ENCODE data around the gene THSD7A.
"Not testable (repeated sequence)": the region's sequence is repeated elsewhere in the genome, so short reads cannot be mapped to it uniquely, and the experiment has no call there.

Gene THSD7A

DNA sequence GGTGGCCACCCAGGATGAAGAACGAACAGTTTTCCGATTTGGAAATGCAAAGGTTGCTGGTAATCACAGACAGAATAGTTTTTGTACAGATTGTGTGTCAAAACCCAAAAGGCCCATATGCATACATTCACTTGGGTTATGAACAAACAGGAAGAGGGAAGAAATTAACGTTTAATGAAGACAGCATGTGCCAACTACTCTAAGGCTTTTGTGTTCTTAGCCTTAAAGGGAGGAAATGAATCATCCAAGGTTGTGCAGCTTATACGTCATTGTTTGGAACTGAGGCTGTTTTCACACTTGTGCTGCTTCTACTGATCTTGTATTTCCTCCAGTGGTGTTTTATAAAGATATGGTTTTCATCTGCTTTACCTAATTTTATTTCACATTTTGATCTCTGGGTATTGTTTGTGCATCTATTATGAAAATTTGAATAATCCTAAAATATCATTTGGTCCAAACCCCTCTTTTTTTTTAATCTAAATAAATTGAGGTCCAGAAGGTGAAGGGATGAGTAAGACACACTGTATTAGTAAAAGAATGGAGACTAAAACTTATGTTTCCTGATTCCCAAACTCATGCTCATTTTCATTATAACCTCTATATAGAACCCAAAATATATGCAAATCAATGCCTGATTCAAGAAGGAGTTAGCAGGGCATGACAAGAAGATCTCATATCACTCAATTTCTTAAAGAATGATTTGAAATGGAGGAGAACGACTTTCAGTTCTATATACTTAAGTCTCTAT is 373.1 kb downstream of the THSD7A start:
- no peak for DNase-seq (ENCODE audit: low read depth in 3 of 3)

DNA sequence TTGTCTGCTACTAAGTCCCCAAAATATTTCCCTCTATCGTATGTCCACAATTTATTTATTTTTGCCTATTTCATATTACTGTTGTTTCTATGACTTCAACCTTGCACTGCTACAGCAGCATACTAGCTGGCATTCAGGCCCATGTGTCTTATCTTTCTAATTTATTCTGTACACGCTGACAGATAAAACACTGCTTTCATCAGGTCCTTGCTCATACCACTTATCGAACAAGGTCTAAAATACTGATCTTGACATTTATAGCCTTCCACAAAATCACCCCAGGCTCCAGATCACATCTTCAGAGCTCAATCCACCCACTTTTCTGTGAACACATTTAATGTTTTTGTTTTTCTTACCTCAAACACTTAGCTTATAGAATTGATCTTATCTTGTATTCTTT is 374.6 kb downstream of the THSD7A start:
- DNase-seq (ENCODE audit: low read depth in 3 of 3), result no peak

DNA sequence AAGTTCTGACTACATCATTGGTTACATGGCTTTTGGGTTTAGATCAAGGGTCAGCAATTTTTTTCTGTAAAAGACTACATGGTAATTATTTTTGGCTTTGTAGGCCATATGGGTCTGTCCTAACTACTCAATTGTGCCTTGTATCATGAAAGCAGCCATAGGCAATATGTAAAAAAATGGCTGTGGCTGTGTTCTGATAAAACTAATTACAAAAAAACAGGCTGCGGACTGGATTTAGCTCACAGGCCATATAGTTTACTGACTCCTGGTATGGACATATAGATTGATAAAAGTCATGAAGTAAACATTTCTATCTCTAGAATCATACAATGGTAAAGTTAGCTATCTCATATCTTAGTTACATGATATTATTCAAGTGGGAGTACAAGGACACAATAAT is 375.4 kb downstream of the THSD7A start:
- DNase-seq (ENCODE audit: low read depth in 3 of 3), result no peak

DNA sequence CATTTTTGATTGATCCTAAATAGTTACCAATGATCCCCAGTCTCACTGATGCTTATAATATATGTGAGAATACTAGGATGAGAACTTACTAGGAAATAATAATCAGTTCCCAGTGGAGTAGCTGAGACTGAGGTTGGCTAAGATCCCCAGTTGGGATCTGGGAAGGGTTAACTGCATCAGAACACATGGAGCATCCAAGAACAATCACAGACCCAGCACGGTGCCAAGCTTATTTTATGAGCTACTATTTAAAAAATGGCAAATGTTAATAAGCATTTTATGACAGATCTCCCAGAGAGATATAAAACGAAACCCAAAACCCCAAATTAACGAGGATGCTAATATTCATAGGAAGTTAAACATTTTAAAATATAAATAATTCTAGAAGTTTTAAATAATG is 379.5 kb downstream of the THSD7A start:
- DNase-seq (ENCODE audit: low read depth in 3 of 3), result no peak

DNA sequence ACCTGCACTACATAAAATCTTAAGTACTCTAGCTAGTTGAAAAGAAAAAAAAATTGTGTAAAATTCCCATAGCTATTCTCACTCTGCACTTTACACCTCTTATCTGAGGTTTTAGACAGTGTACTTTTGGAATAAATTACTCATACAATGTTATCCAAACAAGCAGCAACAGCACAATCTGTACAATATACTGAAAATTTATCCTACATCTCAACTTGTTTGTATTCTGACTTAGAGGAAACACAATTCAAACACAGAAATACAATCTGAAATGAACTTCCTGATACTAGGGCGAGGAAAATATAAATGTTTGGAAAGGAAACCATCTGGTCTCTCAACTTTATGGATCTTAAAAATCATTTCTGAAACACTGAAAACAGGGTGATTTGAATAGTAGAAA is 381.7 kb downstream of the THSD7A start:
- no peak for DNase-seq (ENCODE audit: low read depth in 3 of 3)

DNA sequence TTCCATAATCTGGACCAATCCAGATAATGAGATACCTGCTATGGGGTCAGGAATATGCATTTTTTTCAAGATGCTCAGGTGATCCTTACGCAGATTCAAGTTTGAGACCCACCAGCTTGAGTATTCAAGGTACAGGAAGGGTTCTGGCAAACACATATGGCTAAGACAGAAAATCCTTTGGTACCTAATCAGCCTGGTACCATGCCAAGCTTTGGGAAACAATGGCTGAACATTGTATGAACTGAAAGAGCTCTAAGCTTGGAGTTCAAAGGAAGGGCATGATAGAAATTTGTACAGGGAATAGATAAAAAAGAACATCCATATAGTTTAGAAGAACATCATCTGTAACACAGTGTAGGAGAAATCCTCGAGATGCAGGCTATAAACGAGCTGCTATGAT is 382.7 kb downstream of the THSD7A start:
- no peak for DNase-seq (ENCODE audit: low read depth in 3 of 3)

DNA sequence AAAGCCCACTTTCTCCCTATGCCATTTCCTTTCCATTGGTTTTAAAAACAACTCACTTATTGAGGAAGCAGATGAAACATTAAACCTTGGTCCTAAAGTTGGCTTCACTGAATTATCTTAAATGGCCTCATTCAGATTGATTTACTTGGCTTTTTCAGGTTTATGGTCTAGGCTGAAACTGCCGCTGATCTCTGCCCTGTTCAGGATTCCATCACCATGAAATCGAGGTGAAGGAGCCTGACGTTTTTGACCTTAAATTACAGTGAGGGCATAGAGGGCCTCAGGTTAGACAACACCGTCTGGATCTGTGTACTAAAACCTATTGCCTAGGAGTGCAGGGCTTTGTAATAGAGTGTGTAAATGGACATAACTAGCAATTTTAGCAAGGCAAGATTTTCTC is 383.7 kb downstream of the THSD7A start:
- no peak for DNase-seq (ENCODE audit: low read depth in 3 of 3)

DNA sequence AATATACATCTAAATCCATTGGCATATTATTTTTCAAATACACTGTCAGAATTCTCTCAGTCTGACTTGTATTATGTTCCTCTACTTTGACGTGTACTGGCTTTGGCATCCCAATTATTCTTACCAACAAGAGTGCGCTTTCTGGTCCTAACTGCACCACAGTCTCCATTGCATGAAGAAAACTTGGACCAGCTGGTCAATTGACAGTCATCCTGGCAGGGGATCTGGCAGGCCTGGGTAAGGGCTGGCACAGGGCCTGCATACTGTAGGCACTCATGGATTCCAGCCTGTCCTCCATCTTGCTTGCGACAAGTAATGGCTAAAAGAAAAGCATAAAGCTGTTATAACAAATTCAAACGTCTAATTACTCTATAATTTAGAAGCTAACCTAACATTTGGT is 384.9 kb downstream of the THSD7A start:
- DNase-seq (ENCODE audit: low read depth in 3 of 3), result no peak

DNA sequence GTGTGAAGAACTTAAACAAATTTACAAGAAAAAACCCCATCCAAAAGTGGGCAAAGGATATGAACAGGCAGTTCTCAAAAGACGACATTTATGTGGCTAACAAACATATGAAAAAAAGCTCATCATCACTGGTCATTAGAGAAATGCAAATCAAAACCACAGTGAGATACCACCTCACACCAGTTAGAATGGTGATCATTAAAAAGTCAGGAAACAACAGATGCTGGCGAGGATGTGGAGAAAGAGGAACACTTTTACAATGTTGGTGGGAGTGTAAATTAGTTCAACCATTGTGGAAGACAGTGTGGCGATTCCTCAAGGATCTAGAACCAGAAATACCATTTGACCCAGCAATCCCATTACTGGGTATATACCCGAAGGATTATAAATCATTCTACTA is 388.1 kb downstream of the THSD7A start:
- DNase-seq (ENCODE audit: low read depth in 3 of 3), result not testable (repeated sequence)

DNA sequence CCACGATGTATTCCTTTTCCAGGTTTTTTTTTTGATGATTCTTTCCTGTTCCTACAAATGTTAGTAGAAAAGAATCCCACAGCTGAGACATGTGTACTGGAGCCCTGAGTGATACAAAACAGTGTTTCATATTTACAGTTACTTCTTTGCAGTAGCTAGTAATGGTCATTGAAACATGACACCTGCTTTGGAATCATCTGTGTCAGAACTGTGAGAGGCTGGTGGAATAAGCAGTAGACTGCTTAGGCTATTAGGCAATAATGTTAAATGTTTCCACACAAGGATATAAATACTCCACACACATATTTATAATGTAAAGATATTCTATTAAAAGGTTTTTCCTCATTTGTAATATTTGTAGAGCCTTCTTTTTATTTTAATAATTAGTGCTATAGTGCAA is 394.0 kb downstream of the THSD7A start:
- no peak for DNase-seq (ENCODE audit: low read depth in 3 of 3)

DNA sequence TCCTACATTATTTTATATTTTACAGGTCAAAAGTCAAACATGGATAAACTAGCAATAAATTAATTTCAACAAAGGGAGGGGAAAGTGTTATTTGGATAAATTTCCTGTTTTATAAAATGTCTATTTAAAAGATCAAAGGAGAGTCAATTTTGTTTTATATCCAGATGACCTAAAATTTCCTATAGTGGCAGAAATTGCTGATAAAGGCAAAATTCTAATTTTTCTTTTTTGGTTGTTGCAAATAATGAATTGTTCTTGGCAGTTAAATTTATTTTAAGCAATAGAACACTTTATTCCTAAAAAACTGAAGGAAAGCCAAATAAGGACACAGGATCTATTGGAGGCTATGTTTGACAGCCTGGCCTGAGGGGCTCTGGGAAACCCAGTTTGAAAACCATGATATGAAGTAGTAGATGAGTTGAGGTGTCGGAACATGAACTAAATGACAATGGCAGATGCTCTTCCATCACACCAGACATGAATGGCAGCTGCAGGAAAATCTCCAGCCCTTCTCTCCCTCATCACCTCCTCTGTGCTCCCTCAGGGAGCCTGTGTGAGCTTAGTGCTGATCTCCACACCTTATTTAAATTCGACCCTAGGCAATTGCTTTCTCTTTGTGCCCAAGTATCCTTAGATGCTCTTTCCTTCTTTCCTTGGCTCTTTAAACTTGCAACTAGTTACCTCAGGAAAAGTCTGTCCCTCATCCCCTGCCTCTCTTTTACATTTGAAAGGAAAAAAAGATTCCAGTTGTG is 395.0 kb downstream of the THSD7A start:
- DNase-seq (ENCODE audit: low read depth in 3 of 3), result no peak

DNA sequence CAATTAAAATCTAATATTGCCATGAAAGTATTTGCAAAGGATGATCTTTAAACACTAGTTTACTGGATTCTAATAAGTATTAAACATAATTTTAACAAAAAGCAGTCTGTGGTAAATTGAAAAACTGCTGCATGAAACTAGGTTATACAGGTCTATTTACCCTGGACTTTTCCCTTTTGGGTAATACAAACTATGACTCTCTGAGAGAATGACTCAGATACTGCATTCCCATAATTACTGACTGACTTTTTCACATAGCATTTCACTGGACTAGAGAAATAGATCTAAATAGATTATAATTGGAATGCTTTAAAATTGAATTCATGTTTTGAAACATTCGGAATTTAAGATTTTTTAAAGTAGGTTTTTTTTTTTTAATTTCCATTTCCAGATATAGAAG is 395.7 kb downstream of the THSD7A start:
- DNase-seq (ENCODE audit: low read depth in 3 of 3), result no peak

DNA sequence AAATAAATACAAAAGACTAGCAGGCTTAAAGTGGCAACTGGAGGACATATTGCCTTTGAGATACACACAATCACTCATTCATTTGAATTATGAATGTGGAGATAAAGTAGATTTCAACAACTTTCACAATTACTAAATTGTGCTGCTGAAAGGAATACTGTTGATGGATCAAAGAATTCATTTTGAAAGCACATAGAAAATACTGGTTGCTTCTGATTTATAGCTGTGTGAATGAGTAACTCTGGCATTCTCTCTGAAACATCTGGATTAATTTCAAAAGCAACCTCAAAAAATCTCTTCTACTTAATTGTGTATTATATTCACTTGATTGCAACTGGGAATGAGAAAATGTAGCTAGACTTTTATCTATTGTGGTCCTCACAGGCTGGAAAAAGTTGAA is 397.6 kb downstream of the THSD7A start:
- no peak for DNase-seq (ENCODE audit: low read depth in 3 of 3)

DNA sequence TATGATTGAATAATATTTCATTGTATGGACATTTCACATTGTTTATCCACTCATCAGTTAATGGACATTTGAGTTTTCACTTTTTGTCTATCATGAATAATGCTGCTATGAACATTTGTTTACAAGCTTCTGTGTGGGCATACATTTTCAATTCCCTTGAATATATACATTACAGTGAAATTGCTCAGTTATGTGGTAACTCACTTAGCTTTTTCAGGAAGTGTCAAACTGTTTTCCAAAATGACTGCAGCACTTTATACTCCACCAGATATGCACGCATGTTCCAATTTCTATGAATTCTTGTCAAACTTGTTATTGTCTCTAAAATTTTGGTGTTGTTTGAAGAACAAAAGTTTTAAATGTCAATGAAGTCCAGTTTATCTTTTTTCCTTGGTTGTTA is 401.2 kb downstream of the THSD7A start:
- DNase-seq (ENCODE audit: low read depth in 3 of 3), result no peak

DNA sequence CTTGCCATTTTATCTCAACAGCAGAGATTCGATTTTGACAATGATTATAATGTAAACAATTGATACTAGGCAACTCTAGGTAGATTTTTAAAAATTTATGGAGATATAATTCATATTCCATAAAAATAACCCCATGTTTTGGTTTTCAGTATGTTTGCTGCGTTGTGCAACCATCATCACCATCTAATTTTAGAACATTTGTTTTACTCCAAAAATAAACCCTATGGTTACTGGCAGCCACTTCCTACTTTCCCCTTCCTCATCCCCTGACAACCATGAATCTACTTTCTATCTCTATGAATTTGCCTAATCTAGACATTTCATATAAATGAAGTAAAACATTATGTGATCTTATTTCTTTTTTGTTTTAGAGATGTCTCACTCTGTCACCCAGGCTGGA is 401.9 kb downstream of the THSD7A start:
- no peak for DNase-seq (ENCODE audit: low read depth in 3 of 3)

DNA sequence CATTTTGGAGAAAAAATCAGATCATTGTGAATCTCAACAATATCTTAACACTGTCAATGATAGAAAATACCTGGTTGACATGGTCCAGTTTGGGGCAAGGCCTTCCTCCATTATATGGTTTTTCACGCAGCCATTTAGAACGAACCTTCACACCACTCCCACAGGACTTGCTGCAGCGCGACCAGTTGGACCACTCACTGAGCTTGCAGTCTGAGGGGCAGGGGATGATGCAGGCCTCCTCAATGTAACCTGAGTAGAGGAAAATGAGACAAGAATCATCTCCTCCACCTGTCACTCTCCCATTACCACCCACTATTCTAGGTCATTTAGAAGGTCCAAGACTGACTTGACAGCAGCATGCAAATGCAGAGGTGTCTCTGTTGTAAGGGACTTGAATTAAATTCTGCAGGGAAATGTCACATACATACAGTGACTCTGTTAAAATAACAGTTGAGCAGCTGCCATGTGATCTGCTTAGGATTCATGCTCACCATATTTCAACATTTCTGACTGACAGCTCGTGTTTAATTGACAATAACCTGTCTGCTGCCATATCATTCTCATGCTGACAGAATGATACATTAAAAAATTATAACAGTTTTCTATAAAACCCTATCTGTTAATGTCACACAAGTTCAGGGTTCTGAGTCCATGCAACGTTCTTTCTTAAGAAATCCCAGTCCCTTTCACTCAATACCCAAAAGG is 403.0 kb downstream of the THSD7A start:
- no peak for DNase-seq (ENCODE audit: low read depth in 3 of 3)

DNA sequence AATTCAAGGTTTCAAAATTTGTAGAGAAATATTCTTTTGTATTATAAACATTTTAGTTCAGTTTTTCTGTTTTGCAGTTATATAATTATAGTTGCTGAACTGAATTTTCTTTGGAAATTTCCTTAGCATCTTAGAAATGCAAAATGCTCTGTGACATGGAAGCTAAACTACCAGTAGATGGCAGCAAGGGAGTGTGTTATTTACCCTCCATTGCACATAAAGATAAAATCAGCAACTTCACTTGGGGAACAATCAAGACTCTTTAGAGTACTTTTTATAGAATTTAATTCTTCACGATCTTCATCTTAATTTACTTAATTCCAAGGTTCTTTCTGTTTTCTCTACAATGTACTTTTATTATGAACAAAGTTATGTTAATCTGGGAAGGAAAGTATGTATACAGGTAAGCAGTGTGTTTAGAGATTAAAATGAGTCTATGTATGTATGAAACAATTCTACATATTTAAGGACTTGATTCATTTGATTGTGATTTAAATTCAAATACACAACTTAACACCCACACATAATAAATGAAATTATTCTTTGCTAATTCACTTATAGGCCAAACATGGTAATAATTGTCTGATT is 404.2 kb downstream of the THSD7A start:
- DNase-seq (ENCODE audit: low read depth in 3 of 3), result no peak

DNA sequence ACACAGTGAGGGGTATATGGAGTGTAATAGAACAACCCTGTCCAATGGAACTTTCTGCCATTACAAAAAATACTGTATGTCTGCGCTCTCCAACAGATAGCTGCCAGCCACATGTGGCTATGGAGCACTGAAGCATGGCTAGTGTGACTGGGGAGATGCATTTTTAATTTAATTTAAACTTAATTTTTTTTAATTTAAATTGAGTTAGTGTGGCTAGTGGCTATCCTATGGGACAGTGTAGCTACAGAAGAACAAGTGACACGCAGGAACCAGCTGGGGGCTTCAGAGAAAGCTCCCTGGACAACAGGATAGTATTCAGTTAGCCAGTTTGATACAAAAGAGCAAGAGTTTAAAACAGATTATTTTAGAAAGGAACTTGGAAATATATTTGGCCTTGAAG is 408.0 kb downstream of the THSD7A start:
- DNase-seq (ENCODE audit: low read depth in 3 of 3), result no peak

DNA sequence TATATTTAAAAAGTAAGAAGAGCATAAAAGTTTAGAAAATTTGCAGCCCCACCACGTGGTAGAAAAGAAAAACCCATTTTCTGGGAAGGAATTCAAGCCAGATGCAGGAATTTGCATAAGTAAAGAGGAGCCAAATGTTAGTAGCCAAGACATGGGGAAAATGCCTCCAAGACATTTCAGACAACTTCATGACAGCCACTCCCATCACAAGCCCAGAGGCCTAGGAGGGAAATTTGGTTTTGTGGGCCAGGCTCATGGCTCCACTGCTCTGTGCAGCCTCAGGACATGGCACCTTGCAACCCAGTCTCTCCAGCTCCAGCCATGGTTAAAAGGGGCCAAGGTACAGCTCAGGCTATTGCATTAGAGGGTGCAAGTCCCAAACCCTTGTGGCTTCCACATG is 411.9 kb downstream of the THSD7A start:
- no peak for DNase-seq (ENCODE audit: low read depth in 3 of 3)

DNA sequence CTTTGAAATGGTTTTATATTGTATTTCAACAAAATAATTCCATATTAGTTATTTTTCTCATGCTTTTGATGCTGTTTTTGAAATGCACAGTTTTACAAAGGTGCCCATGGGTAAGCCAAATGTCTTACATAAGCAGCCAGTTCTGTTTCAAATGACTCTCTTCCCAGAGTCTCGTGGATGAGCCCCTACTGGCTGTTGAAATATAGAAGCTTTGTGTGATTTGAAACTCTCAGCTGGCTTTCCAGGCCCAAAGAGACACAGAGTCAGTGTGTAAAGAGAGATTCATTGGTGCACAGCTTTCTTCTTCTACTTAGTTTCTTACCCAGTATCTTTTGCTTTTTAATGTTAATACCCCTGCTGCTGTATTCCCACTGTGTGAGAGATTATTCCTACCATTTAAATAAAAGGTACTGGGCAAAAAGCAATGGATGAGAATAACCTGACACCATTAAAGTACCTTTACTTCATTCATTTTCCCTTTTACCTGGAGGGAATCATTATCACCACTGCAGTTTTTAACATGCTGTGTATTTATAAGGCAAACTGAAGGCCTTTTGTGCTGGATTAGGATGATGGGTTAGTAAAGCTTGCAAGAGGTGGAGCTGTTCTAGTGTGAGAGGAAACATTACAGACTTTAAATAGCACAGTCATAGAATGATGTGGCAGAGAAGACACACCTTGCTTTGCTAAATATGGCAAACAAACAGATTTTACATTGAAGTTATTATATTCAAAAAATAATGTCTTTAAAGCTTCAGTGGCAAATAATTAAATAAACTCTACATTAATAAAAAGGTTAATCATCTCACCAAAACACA is 415.1 kb downstream of the THSD7A start:
- DNase-seq (ENCODE audit: low read depth in 3 of 3), result no peak

DNA sequence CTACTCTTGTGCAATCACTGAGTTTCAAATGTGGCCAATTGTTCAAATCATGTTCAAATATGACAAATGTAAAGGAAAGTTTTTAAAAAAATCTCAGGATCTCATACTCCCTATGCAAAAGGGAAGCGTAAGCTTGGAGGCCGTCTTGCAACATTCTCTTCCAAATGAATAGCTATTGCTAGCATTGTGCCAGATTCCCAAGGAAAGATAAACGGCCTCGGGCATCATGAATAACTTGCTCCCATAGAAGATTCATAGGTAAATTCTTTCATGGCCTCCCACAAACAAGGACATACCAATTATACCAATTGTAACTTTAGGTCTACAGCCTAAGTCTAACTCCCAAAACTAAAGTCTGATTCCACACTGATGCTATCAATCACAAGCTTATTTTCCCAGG is 416.9 kb downstream of the THSD7A start:
- DNase-seq (ENCODE audit: low read depth in 3 of 3), result no peak

DNA sequence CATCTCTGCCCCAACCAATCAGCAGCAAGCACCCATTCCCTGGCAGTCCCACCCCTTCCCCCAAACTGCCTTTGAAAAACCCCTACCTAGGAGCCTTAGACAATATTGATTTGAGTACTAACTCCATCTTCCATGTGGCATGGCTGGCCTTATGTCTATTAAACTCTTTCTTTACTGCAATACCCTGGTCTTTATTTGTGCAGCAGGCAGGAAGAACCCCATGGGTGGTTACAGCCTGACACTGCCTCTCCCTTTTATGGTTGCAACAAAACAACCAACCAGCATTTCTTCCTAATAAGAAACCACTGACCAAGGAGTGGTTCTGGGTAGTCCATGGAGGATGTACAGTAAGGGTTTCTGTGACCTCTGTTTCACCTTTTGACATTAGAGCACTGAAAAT is 418.1 kb downstream of the THSD7A start:
- DNase-seq (ENCODE audit: low read depth in 3 of 3), result no peak
